GM19193 (cell line): ENCODE data around the gene TLCD5.

Experiments used
- POLR2A ChIP-seq: IDR thresholded peaks from 4 replicates; pipeline ENCODE4 v1.6.1; 2011; ENCODE audit not compliant: insufficient read depth, insufficient read length; ENCODE audit errors: extremely low read depth

Gene TLCD5

DNA sequence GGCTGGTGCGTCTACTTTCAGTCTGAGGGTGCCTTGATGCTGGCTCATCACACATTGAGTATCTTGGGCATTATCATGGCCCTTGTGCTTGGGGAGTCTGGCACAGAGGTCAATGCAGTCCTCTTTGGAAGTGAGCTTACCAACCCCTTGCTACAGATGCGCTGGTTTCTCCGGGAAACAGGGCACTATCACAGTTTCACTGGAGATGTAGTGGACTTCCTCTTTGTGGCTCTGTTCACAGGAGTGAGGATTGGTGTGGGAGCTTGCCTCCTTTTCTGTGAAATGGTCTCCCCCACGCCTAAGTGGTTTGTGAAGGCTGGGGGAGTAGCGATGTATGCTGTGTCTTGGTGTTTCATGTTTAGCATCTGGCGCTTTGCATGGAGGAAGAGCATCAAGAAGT is 4.9 kb downstream of the TLCD5 start:
- TF ChIP-seq POLR2A, result no peak

GRCh38 chr11:120331301-120331996 is 6.3 kb downstream of the TLCD5 start:
- no peak for TF ChIP-seq POLR2A

- TF ChIP-seq POLR2A, result no peak
These were observed 8.0 kb downstream of the TLCD5 start for GRCh38 chr11:120332822-120333716.

DNA sequence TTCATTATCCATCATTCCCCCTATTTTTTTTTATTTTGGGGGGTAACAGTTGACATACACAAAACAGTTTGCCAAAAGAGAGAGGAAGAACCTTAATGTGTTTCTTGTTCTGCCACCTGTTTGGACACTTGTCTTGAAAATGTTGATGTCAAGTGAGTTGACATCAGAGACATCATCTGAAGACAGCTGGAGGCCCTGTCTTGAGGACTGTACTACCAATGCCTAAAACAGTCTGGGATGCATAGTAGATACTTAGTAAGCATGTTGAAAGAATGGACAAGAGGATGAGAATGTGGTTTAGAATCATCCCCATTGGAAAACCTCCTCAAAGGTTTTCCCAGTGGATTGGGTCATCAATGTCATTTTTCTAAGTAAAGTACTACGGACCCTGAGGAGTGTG is 8.7 kb downstream of the TLCD5 start:
- no peak for TF ChIP-seq POLR2A

DNA sequence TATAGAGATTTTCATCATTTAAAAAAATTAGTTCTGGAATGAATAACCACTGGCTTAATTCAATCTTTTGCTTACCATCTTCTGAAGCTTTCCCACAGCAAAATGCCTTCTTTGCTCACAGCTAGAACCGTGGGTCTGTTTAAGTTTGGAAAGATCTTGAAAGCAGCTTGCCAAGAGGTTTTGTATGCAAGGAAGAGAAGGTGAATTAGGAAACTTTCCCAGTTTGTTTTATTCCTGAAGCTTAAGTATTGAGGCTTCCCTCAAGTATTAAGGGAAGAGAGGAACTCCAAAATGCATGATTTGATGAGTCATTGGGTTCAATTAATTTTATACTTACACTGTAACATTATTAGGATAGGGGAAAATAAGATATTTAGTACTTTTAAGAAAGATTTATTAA is 9.2 kb downstream of the TLCD5 start:
- no peak for TF ChIP-seq POLR2A

GRCh38 chr11:120334894-120335462 is 9.9 kb downstream of the TLCD5 start:
- TF ChIP-seq POLR2A, result no peak

DNA sequence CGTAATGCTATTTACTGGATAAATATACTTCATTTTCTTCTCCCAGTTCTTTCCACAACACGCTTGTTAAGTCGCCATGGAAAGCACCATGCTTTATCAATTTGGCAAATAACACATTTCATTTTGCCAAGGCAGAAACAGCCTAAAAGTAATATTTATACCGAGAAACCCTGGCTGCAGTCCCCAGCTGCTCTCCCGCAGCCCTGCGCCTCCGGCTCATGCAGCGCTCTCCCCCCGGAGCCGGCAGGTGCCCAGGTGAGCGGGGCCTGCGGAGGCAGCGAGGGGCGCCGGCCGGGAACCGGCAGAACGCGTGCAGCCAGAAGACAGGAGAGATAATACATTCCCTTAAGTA is 10.4 kb downstream of the TLCD5 start:
- TF ChIP-seq POLR2A, result no peak

DNA sequence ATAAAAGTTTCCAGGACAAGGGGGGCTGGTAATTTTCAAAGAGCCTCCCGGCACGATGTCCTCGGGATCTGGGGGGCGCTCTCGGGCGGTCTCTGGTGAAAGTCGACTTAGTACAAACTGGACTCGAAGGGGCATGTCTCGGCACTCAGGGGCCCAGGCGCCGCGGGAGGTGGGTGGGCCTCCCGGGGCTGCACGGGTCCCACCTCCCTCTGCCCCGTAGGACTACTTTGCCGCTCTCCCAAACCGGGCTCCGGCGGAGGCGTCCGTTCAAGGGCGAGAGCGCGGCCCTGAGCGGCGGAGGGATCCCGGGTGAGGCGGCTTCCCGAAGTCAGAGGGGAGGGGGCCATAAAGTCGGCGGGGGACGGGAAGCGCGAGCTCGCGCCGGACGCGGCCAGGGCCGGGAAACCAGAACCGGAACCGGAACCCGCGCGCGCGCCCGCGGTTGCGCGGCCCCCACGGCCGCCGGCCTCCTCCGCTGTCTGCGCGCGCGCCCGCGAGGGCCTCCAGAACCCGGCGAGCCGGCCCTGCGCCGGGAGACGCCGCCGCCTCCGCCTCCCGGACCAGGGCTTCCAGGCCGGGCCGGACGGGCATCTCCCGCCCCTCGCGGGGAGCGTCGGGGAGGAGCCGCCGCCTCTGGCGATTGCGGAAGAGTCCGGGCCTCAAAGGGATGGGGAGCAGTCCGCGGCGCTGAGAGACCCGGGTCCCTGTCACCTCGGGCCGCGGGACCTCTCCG is 11.0 kb downstream of the TLCD5 start, which contains the start of gene ARHGEF12:
Gene ARHGEF12 (plus strand): TSS at position 506 of the 733 bp plus-strand sequence. CDS start 831 bp downstream, outside the sequence.
- peak; percentile 71 for TF ChIP-seq POLR2A

DNA sequence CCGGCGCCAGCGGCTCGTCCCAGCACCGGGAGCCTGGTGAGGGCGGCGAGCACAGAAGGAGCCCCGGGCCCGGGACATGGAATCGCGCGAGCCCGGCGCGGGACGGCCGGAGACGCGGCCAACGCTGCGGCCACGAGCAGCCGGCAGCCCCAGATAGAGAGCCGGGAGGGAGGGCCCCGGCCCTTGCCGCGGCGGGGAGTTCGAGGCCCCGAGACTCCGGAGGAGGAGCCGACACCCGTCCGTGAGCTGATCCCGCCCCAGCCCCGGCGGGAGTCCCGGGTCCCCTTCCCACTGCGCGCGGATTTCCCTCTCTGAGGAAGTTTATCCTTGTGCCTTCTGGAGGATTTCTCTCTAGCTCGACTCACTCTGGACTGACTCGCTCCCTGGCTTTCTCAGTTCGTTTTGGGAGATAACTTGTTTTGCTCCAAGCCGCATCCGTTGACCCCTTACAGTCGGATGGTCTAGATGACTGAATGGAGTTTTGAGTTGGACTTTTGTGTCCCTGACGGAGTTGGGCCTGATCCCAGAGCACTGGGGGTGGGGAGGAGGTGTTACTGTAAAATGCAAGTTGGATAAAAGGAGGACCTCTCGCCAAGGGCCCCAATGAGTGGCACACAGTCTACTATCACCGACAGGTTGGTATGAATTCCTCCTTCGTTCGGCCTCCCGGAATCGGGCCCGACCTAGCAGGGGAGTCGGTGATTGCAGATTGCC is 11.7 kb downstream of the TLCD5 start:
- no peak for TF ChIP-seq POLR2A

- TF ChIP-seq POLR2A, result no peak
These were observed 12.4 kb downstream of the TLCD5 start for GRCh38 chr11:120337355-120338106.

DNA sequence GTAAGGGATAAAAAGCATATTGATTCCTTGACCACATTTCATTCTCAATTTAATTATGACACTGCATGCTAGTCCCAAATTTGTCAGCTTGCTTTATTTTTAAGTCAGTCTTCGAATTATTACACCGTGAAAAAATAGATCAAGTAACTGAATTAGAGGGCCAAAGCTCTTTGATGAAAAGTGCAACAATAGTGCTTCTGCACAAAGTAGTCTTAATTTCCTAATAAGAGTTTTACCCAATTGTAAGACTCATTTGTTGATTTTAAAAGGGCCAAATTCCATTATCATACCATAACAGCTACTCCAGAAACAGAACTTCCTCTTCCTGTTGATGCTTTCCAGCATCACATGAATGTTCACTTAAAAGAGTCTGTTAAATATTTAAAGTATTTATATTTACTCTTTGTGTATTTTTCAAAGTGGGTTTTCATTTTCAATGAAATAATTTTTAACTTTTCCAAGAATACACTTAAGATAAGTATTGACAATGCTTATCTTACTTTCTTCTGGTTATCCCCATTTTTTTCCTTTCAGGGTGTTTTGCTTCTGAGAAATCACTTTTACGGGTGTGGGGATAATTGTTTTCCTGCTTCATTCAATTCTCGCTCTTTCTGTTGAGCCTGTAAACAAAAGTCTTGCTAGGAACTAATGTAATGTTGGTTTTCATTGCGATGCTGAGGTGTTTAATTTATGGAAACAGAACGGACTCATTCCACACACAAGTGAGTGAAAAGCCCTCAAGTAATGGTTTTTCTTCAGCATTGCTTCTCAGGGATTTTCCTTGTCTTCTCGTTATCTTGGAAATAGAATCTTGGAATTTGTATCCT is 13.2 kb downstream of the TLCD5 start:
- no peak for TF ChIP-seq POLR2A

DNA sequence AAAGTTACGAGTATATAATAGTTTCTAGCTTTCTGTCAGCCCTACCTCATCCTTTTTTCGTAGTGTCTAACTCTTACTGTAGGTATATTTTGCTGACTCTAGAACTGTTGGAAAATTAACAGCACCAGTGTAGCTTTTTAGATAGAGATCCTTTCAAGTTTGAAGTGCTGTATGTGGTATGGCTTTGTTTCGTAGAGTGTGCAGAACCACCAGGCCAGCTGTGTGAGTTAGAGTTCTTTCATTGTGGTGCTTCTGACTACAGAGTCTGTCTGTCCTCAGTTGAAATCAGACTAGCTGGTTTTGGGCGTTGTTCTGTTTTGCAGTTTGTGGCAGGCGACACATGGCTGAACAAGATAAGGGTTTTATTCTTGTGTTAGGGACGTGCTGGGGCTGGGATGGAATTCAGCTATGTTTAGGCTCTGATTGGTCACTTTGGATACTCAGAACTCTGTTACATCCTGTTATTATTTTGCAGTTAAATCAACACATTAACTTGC is 14.3 kb downstream of the TLCD5 start:
- TF ChIP-seq POLR2A, result no peak

DNA sequence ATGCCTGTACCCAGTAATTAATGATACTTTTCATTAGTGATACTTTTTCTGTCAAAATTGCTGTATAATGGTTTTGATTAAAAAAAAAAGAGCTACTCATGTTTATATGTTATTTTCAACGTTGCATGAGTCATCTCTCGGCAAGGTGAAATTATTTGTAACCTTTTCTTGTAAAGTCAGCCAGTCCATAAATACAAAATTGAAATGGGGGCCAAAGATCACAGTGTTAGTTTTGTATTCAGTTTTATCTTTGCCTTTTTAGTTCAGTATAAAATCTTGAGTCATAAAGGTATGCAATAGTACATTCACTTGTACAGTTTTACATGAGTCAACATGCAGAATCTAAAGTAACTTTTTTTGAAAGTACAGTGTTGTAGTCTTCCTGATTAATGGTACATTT is 15.4 kb downstream of the TLCD5 start:
- TF ChIP-seq POLR2A, result no peak

DNA sequence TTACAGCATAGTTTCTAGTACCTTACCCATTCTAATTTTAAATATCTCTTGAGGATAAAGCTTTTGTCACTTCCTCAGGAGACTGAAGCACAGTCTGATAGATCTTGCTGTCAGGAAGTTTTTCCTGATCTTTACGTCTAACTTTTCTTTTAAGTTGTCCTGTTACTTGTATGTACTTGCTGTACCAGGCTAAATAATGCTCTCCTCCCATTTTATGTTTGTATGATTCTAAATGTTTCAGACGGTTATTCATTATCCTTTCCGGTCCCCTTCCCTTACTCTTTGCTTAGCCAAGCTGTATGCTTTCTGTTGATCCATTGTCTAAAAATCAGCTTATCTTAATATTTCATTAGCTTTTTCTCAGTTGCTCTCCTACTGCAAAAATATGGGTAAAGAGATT is 17.1 kb downstream of the TLCD5 start:
- no peak for TF ChIP-seq POLR2A
